Skeletal muscle tissue (tissue), 4 donors: ENCODE measurements around the gene ZNF710. TPM values are rescaled to one million over a fixed set of nuclear protein-coding genes. Genes with fewer than 3 reads are reported as not detected.
A peak's percentile ranks its signal among the peaks of the same experiment; 100 is the strongest.
"Not testable (repeated sequence)": the region's sequence is repeated elsewhere in the genome, so short reads cannot be mapped to it uniquely, and the experiment has no call there.

Source experiments
- H3K27ac ChIP-seq: one replicate; pipeline ENCODE4 v1.7.0; 2013; ENCODE audit warnings: mild to moderate bottlenecking, low read depth, low read length, inconsistent platforms
- H3K27me3 ChIP-seq, 3 donors: one replicate each; pipeline ENCODE4 v1.7.0; 2013; ENCODE audit warnings: low read length in 3 of 3; ENCODE audit not compliant: control insufficient read depth in 3 of 3, insufficient read depth in 3 of 3
- H3K36me3 ChIP-seq, 3 donors: one replicate each; pipeline ENCODE4 v1.7.0; 2013; ENCODE audit warnings: low read length in 3 of 3; ENCODE audit not compliant: control insufficient read depth in 3 of 3, insufficient read depth in 3 of 3
- H3K4me1 ChIP-seq, 3 donors: one replicate each; pipeline ENCODE4 v1.7.0; 2013; ENCODE audit warnings: low read length in 3 of 3, mild to moderate bottlenecking in 3 of 3; ENCODE audit not compliant: control insufficient read depth in 3 of 3, insufficient read depth in 3 of 3
- H3K4me3 ChIP-seq, 3 donors: one replicate each; pipeline ENCODE4 v1.7.0; 2013; ENCODE audit warnings: low read length in 3 of 3
- H3K9ac ChIP-seq, 3 donors: one replicate each; pipeline ENCODE4 v1.7.0; 2013; ENCODE audit warnings: low read length in 3 of 3, mild to moderate bottlenecking in 3 of 3, moderate library complexity in 2 of 3, low read depth in 1 of 3
- H3K9me3 ChIP-seq, 3 donors: one replicate each; pipeline ENCODE4 v1.7.0; 2013; ENCODE audit warnings: low read length in 3 of 3; ENCODE audit not compliant: control insufficient read depth in 3 of 3
- total RNA-seq: library from RNA; depleted of rRNA; stranded (reverse); fragments of >200 nt; gene quantifications from one replicate; pipeline ENCODE4 v1.2.3, GENCODE V29; 2014
- donor health status: Osteomylitis.

Gene ZNF710
- total RNA-seq, 1 donor from 2014 or later = 3.7 TPM

GRCh38 chr15:90105521-90105920 is 104.4 kb downstream of the ZNF710 start:
- H3K27me3 ChIP-seq = no peaks in the 10 kb centered on the region
- H3K36me3 ChIP-seq = peaks cover 0 to 4% (median 0%) of the 10 kb centered on the region in 3 donors
- H3K4me1 ChIP-seq = peaks cover 27 to 49% (median 41%) of the 10 kb centered on the region in 3 donors
- no peak overlapping the region for H3K27ac ChIP-seq
- H3K4me3 ChIP-seq = no peak overlapping the region
- peak overlapping the region in 1 of 3 donors; percentile 19 for H3K9ac ChIP-seq
- no peaks in the 10 kb centered on the region for H3K9me3 ChIP-seq

- H3K36me3 ChIP-seq = peaks cover 0 to 2% (median 0%) of the 10 kb centered on the region in 3 donors
- peaks cover 18 to 38% (median 32%) of the 10 kb centered on the region in 3 donors for H3K4me1 ChIP-seq
- H3K27me3 ChIP-seq = no peaks in the 10 kb centered on the region
- no peaks in the 10 kb centered on the region for H3K9me3 ChIP-seq
- H3K9ac ChIP-seq = peak overlapping the region; percentile 48 to 76 (median 71)
- peak overlapping the region in 2 of 3 donors; percentile 29 to 48 for H3K4me3 ChIP-seq
- H3K27ac ChIP-seq = peak overlapping the region; percentile 93
Observed at GRCh38 chr15:90106522-90107117, 105.5 kb downstream of the ZNF710 start.

GRCh38 chr15:90108038-90108437 is 106.9 kb downstream of the ZNF710 start:
- not testable (repeated sequence) for H3K27ac ChIP-seq, H3K9me3 ChIP-seq, H3K9ac ChIP-seq, H3K4me3 ChIP-seq, H3K27me3 ChIP-seq, H3K36me3 ChIP-seq
- peaks cover 18 to 32% (median 28%) of the 10 kb centered on the region in 3 donors for H3K4me1 ChIP-seq

GRCh38 chr15:90109163-90109751 is 108.1 kb downstream of the ZNF710 start:
- not testable (repeated sequence) for H3K36me3 ChIP-seq, H3K4me3 ChIP-seq, H3K27ac ChIP-seq, H3K27me3 ChIP-seq, H3K9ac ChIP-seq, H3K9me3 ChIP-seq
- peaks cover 7 to 24% (median 19%) of the 10 kb centered on the region in 3 donors for H3K4me1 ChIP-seq

GRCh38 chr15:90113166-90113565 is 112.0 kb downstream of the ZNF710 start:
- Histone ChIP-seq H3K36me3 (peaks cover 0 to 2% (median 0%) of the 10 kb centered on the region in 3 donors), H3K27me3 (no peaks in the 10 kb centered on the region), H3K9ac (no peak overlapping the region), H3K4me3 (no peak overlapping the region), H3K9me3 (peaks cover 0 to 6% (median 4%) of the 10 kb centered on the region in 3 donors), H3K4me1 (no peaks in the 10 kb centered on the region), H3K27ac (no peak overlapping the region)

GRCh38 chr15:90114451-90114901 is 113.4 kb downstream of the ZNF710 start:
- H3K27ac ChIP-seq = no peak overlapping the region
- peaks cover 0 to 2% (median 0%) of the 10 kb centered on the region in 3 donors for H3K36me3 ChIP-seq
- H3K4me3 ChIP-seq = no peak overlapping the region
- no peaks in the 10 kb centered on the region for H3K4me1 ChIP-seq
- no peak overlapping the region for H3K9ac ChIP-seq
- no peaks in the 10 kb centered on the region for H3K27me3 ChIP-seq
- H3K9me3 ChIP-seq = peaks cover 0 to 6% (median 4%) of the 10 kb centered on the region in 3 donors

- H3K27ac ChIP-seq = no peak overlapping the region
- no peaks in the 10 kb centered on the region for H3K27me3 ChIP-seq
- no peaks in the 10 kb centered on the region for H3K4me1 ChIP-seq
- H3K9ac ChIP-seq = no peak overlapping the region
- no peak overlapping the region for H3K4me3 ChIP-seq
- H3K9me3 ChIP-seq = peaks cover 0 to 6% (median 4%) of the 10 kb centered on the region in 3 donors
- peaks cover 0 to 2% (median 0%) of the 10 kb centered on the region in 3 donors for H3K36me3 ChIP-seq
Observed at GRCh38 chr15:90115783-90116182, 114.7 kb downstream of the ZNF710 start.

GRCh38 chr15:90119367-90119766 is 118.2 kb downstream of the ZNF710 start:
- Histone ChIP-seq H3K27ac (no peak overlapping the region), H3K4me1 (no peaks in the 10 kb centered on the region), H3K4me3 (no peak overlapping the region), H3K9me3 (peaks cover 0 to 3% (median 1%) of the 10 kb centered on the region in 3 donors), H3K27me3 (no peaks in the 10 kb centered on the region), H3K9ac (no peak overlapping the region), H3K36me3 (peaks cover 0 to 2% (median 0%) of the 10 kb centered on the region in 3 donors)

GRCh38 chr15:90121086-90121485 is 120.0 kb downstream of the ZNF710 start:
- no peaks in the 10 kb centered on the region for H3K27me3 ChIP-seq
- H3K9ac ChIP-seq = no peak overlapping the region
- no peaks in the 10 kb centered on the region for H3K9me3 ChIP-seq
- peaks cover 2 to 8% (median 3%) of the 10 kb centered on the region in 3 donors for H3K4me1 ChIP-seq
- no peaks in the 10 kb centered on the region for H3K36me3 ChIP-seq
- H3K27ac ChIP-seq = no peak overlapping the region
- no peak overlapping the region for H3K4me3 ChIP-seq

GRCh38 chr15:90124507-90124906 is 123.4 kb downstream of the ZNF710 start:
- H3K27ac ChIP-seq = no peak overlapping the region
- no peak overlapping the region for H3K9ac ChIP-seq
- H3K27me3 ChIP-seq = no peaks in the 10 kb centered on the region
- H3K4me3 ChIP-seq = no peak overlapping the region
- H3K4me1 ChIP-seq = peaks cover 6 to 14% (median 12%) of the 10 kb centered on the region in 3 donors
- H3K9me3 ChIP-seq = no peaks in the 10 kb centered on the region
- no peaks in the 10 kb centered on the region for H3K36me3 ChIP-seq
